Epithelial cell of esophagus (primary cell): ENCODE results near the gene PLXNA2.
A peak's percentile ranks its signal among the peaks of the same experiment; 100 is the strongest.

Experiments
- DNase-seq: peaks from one replicate; pipeline ENCODE4 v3.0.0; 2010; ENCODE audit warnings: low read depth
- H3K4me3 ChIP-seq: 2 replicates; pipeline ENCODE4 v1.5.1; 2011; ENCODE audit warnings: mild to moderate bottlenecking, low read length, control low read depth
- CTCF ChIP-seq: IDR thresholded peaks from 2 replicates; pipeline ENCODE4 v1.5.1; 2011; ENCODE audit warnings: low read depth, mild to moderate bottlenecking, low read length, control low read depth, inconsistent platforms; ENCODE audit not compliant: insufficient read depth; ENCODE audit errors: missing control alignments

PLXNA2 gene

DNA sequence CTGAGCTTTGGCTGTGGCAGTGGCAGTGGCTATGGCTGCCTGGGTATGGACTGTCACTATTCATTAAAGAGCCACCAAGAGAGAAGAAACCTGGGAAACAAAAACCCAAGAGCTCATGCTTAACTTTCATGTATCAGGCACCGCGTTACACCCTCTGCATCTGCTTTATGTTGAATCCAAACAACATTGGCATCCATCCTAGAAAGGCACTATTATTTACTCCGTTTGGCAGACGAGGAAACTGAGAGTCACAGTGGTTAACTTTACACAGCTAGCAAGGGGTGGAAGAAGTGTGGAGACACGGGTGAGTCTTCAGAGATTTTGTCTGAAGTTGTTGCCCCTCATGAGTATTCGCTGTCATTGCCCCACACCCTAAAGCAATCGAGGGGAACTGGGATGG, 63.8 kb downstream of the PLXNA2 start:
- TF ChIP-seq CTCF, result no peak
- DNase-seq, result no peak
- no peak overlapping the region for H3K4me3 ChIP-seq

DNA sequence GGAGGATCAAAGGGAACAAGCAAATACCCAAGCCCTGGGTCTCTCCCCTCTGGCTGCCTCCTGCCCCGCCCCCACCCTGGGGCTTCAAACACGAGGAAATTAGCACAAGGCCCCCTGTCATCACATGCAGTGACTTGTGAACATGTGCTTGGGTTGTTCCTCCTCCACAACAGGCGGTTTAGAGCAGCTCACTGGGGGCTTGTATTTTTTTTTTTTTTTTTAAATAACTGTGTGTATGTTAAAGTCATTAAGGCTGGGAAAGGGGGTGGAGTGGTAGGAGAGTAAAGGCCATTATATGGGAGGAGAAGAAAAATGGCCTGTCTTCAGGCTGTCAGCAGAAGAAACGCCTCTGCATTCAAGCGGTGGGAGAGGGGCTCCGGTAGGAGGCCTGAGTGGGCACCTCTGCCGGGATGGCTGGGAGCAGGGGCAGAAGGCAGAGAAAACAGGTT, 64.2 kb downstream of the PLXNA2 start:
- no peak for DNase-seq
- no peak overlapping the region for H3K4me3 ChIP-seq
- TF ChIP-seq CTCF, result no peak

DNA sequence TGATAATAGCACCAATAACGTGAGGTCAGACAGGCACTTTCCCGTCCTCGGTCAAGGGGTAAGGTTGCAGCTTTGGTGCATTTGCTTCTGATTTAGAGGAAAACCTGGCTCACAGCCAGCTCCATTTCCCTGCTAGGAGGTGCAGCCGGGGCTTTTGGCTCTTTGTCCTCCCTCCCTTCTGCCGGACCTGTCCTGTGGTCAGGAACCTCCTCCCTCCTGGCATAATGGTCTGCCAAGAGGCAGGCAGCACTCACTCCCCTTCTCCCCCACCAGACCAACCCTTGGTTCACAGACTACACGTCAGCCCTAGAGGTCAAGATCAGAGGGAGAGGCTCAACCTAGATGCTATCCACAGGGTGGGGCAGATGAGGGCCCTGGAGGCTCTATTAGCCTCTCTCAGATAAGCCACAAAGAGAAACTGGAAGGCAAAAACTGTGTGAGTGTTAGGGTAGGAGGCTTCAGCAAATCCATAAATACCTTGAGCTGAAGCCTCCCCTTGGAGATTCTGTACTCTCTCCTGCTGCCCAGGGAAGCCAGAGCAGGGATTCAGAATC, 64.8 kb downstream of the PLXNA2 start:
- no peak for DNase-seq
- TF ChIP-seq CTCF, result no peak
- no peak overlapping the region for H3K4me3 ChIP-seq

- TF ChIP-seq CTCF, result no peak
- peak; percentile 22 for DNase-seq
- H3K4me3 ChIP-seq, result no peak overlapping the region
These were observed 66.1 kb downstream of the PLXNA2 start for GRCh38 chr1:208178091-208178529.

GRCh38 chr1:208177656-208178055, 66.5 kb downstream of the PLXNA2 start:
- H3K4me3 ChIP-seq, result no peak overlapping the region
- DNase-seq, result peak; percentile 62
- no peak for TF ChIP-seq CTCF

DNA sequence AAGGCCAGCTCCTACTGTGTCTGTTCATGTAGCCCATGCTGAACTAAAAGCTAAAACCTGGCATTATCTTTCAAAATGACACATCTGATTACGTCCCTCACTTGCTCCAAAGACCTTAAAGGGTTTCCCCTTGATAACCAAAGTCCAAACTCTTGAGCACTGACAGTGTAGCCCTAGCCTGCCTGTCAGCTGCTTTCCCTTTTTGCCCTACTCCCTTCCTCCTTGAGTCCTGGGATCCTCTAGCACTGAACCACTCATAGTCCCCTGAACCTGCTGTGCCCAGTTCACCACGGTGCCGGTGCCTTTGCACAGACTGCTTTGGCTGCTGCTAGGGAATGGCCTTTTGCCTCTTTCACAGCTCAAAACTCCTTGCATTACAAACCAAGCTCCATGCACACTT, 67.5 kb downstream of the PLXNA2 start:
- DNase-seq, result no peak
- H3K4me3 ChIP-seq, result no peak overlapping the region
- TF ChIP-seq CTCF, result no peak

GRCh38 chr1:208175508-208175895, 68.7 kb downstream of the PLXNA2 start:
- no peak for TF ChIP-seq CTCF
- H3K4me3 ChIP-seq, result no peak overlapping the region
- no peak for DNase-seq
